Tibial artery (tissue), 4 donors: ENCODE results near the gene LCOR.
"Not testable (repeated sequence)": the region's sequence is repeated elsewhere in the genome, so short reads cannot be mapped to it uniquely, and the experiment has no call there.

ENCODE experiments used
- DNase-seq, 2 donors: peaks; one replicate each; pipeline ENCODE4 v3.0.0-alpha.2; 2019
- H3K27ac ChIP-seq, 2 donors: fragments of 200-600 bp; sonication (generic) in 1 of 2; 1 replicate in 1 of 2; 2 replicates in 1 of 2; pipeline ENCODE4 v1.5.1; 2018 to 2019; ENCODE audit warnings: mild to moderate bottlenecking in 1 of 2
- H3K27me3 ChIP-seq, 2 donors: fragments of 200-600 bp; sonication (generic) in 1 of 2; one replicate each; pipeline versions ENCODE4 v1.5.1 to v1.6.0; 2016 to 2019
- H3K36me3 ChIP-seq, 3 donors: fragments of 200-600 bp; sonication (generic) in 2 of 3; one replicate each; pipeline ENCODE4 v1.5.1; 2016 to 2019; ENCODE audit warnings: mild to moderate bottlenecking in 2 of 3
- H3K4me1 ChIP-seq, 4 donors: fragments of 200-600 bp; sonication (generic) in 2 of 4; 1 replicate in 3 of 4; 2 replicates in 1 of 4; pipeline ENCODE4 v1.5.1; 2016 to 2019
- H3K4me3 ChIP-seq, 2 donors: fragments of 200-600 bp; sonication (generic) in 1 of 2; 1 replicate in 1 of 2; 2 replicates in 1 of 2; pipeline ENCODE4 v1.5.1; 2018 to 2019; ENCODE audit warnings: mild to moderate bottlenecking in 2 of 2
- H3K9me3 ChIP-seq, 3 donors: fragments of 200-600 bp; sonication (generic) in 1 of 3; one replicate each; pipeline ENCODE4 v1.5.1; 2016 to 2019
- intact Hi-C: fragments of 100-400 bp; cut with DNase I; formaldehyde crosslinking; loops from one replicate; pipeline ENCODE4 v1.15.0; 2023; ENCODE audit warnings: low total_unique reads
- TF ChIP-seq, protein P1 (sequence below), 2 experiments: fragments of 200-600 bp in 1 of 2; fragments of 450-650 bp in 1 of 2; IDR thresholded peaks; one replicate each; pipeline ENCODE4 v1.5.1; 2017 to 2019; ENCODE audit warnings: antibody characterized with exemption in 2 of 2, mild to moderate bottlenecking in 1 of 2, moderate library complexity in 1 of 2

Gene LCOR

DNA sequence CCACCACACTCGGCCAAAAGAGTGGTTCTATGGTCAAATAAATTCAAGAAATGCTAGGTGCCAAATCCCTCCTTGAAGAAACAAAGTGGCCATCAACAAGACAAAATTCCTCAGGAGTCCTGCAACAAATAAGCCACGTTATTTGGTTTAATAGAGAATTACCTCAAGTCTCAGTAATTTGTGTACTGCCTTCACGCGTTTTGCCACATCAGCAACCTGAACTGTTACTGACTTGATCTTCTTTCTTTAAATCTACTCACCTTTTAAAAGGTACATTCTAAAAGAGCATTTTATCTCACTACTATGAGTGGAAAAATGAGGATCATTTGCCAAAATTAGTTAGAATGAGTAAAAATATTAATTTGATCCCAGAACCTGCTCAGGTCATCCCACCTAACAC, 34.6 kb upstream of the LCOR start:
- DNase-seq = no peak
- Histone ChIP-seq H3K4me3 (no peak overlapping the region), H3K36me3 (no peaks in the 10 kb centered on the region), H3K27ac (no peak overlapping the region), H3K27me3 (peaks cover 0 to 4% of the 10 kb centered on the region in 2 donors), H3K4me1 (no peaks in the 10 kb centered on the region), H3K9me3 (no peaks in the 10 kb centered on the region)
- TF ChIP-seq, protein P1, sequence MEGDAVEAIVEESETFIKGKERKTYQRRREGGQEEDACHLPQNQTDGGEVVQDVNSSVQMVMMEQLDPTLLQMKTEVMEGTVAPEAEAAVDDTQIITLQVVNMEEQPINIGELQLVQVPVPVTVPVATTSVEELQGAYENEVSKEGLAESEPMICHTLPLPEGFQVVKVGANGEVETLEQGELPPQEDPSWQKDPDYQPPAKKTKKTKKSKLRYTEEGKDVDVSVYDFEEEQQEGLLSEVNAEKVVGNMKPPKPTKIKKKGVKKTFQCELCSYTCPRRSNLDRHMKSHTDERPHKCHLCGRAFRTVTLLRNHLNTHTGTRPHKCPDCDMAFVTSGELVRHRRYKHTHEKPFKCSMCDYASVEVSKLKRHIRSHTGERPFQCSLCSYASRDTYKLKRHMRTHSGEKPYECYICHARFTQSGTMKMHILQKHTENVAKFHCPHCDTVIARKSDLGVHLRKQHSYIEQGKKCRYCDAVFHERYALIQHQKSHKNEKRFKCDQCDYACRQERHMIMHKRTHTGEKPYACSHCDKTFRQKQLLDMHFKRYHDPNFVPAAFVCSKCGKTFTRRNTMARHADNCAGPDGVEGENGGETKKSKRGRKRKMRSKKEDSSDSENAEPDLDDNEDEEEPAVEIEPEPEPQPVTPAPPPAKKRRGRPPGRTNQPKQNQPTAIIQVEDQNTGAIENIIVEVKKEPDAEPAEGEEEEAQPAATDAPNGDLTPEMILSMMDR (IDR thresholded peaks at IDR 0.05) = no peak
- intact Hi-C loops = no loop called here

DNA sequence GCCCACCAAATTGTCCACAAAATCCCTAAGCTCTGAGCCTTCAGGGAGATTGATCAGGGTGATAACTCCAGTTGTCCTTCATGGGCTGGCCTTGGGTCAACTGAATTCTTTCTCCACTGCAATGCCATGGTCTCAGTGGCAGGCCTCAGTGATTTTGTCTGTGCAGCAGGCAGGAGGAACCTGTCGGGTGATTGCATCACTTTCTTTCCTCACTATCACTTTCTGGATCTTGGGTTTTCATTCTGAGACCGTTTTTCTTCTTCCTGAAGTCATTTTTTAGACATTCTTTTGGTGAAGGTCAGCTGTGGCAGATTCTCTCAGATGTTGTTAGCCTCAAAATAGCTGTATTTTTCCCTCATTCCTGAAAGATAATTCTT, 28.8 kb upstream of the LCOR start:
- peaks cover 0 to 5% (median 0%) of the 10 kb centered on the region in 3 donors for H3K9me3 ChIP-seq
- no peaks in the 10 kb centered on the region for H3K27me3 ChIP-seq
- intact Hi-C loops = no loop called here
- DNase-seq = no peak
- H3K27ac ChIP-seq = no peak overlapping the region
- TF ChIP-seq, protein P1 (IDR thresholded peaks at IDR 0.05) = no peak
- H3K4me3 ChIP-seq = no peak overlapping the region
- H3K36me3 ChIP-seq = no peaks in the 10 kb centered on the region
- H3K4me1 ChIP-seq = no peaks in the 10 kb centered on the region

DNA sequence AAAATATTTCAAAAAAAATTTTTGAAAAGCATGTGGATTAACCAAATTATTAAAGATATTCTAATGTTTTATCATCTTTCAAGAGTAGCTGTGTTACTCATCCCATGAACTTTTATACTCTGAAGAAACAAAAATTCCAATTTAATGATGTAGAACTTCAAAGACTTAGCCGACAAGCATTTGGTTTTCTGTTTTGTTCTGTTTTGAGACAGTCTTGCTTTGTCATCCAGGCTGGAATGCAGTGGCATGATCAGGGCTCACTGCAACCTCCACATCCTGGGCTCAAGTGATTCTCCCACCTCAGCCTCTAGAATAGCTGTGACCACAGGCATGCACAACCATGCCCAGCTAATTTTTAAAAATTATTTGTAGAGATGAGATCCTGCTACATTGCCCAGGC, 17.8 kb upstream of the LCOR start:
- TF ChIP-seq, protein P1 (IDR thresholded peaks at IDR 0.05) = no peak
- no peaks in the 10 kb centered on the region for H3K9me3 ChIP-seq
- intact Hi-C loops = no loop called here

DNA sequence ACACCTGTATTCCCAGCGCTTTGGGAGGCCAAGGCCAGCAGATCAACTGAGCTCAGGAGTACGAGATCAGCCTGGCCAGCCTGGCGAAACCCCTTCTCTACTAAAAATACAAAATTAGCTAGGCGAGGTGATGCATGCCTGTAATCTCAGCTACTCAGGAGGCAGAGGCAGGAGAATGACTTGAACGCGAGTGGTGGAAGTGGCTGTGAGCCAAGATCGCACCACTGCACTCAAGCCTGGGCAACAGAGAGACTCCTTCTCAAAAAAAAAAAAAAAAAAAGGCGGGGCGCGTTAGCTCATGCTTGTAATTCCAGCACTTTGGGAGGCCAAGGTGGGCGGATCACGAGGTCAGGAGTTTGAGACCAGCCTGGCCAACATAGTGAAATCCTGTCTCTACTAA, 13.1 kb upstream of the LCOR start:
- intact Hi-C loops, H3K9me3 ChIP-seq, H3K27me3 ChIP-seq, H3K4me3 ChIP-seq, H3K4me1 ChIP-seq, H3K27ac ChIP-seq, DNase-seq, H3K36me3 ChIP-seq: not testable (repeated sequence)

More for the DNA sequence above, 17.8 kb upstream of the LCOR start:
- no peak overlapping the region for H3K4me3 ChIP-seq
- H3K36me3 ChIP-seq = no peaks in the 10 kb centered on the region
- H3K27me3 ChIP-seq = peaks cover 0 to 3% of the 10 kb centered on the region in 2 donors
- no peak for DNase-seq
- H3K27ac ChIP-seq = no peak overlapping the region
- H3K4me1 ChIP-seq = no peaks in the 10 kb centered on the region

DNA sequence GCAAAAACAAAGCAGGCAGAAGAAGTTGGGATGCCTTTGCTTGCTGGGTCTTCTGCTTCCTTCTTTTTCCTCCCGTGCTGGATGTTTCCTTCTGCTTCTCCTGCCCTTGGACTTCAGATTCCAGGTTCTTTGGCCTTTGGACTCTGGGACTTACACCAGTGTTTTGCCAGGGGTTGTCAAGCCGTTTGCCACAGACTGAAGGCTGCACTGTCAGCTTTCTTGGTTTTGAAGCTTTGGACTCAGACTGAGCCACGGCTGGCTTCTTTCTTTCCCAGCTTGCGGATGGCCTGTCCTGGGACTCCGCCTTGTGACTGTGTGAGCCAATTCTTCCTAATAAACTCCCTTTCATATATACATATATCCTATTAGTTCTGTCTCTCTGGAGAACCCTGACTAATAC, 11.3 kb upstream of the LCOR start:
- intact Hi-C loops = loop anchor here (10.0 kb wide), 1 partner anchor 204 kb away; no protein-coding TSS in a partner anchor
- no peak for DNase-seq
- no peaks in the 10 kb centered on the region for H3K36me3 ChIP-seq
- TF ChIP-seq, protein P1 (IDR thresholded peaks at IDR 0.05) = no peak
- H3K4me3 ChIP-seq = no peak overlapping the region
- no peaks in the 10 kb centered on the region for H3K9me3 ChIP-seq
- no peaks in the 10 kb centered on the region for H3K4me1 ChIP-seq
- H3K27me3 ChIP-seq = no peaks in the 10 kb centered on the region
- no peak overlapping the region for H3K27ac ChIP-seq

DNA sequence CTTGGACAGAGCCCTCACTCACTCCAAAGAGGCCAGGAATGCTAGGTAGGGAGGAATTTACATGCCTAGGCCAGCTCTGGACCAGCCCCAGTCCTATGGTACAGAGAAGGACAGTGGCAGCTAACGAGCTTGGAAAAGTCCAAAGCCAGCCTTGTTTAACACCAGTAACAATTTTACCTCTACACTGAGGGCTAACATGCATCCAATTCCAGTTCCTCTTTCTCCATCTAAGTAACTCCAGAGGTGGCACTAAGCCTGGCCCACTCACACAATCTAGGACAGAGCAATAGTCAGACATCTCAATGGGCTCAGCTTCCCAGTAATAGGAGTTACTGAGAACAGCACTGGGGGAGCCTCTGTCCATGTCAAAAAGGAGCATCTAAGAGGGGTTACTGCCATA, 5.7 kb upstream of the LCOR start:
- Histone ChIP-seq H3K9me3 (no peaks in the 10 kb centered on the region), H3K36me3 (no peaks in the 10 kb centered on the region), H3K4me1 (peaks cover 0 to 7% (median 0%) of the 10 kb centered on the region in 4 donors), H3K27ac (no peak overlapping the region), H3K4me3 (no peak overlapping the region), H3K27me3 (no peaks in the 10 kb centered on the region)
- no peak for DNase-seq
- intact Hi-C loops = loop anchor here (10.0 kb wide), 1 partner anchor 198 kb away; no protein-coding TSS in a partner anchor
- TF ChIP-seq, protein P1 (IDR thresholded peaks at IDR 0.05) = no peak
